ENCODE measurements around the gene PRKAR2A. TPM values are rescaled to one million over a fixed set of nuclear protein-coding genes. Genes with fewer than 3 reads are reported as not detected.

The PRKAR2A gene
- polyA plus RNA-seq, 1 of the 3 experiments (the other 2 are of a cell fraction), result 5.2 TPM

- H3K4me2 ChIP-seq, result no peak overlapping the region
- no peaks in the 10 kb centered on the region for H3K27me3 ChIP-seq (ENCODE audit: insufficient read depth)
- peaks cover 21 to 26% of the 10 kb centered on the region in 2 experiments; a peak in 3 of 4 replicates for H3K4me1 ChIP-seq (ENCODE audit: control insufficient read depth in 1 of 2, insufficient read depth in 2 of 2, low read depth in 1 of 2, low read length in 1 of 2)
- peaks cover 96% of the 10 kb centered on the region for H3K79me2 ChIP-seq (ENCODE audit: insufficient read depth)
- H3K9ac ChIP-seq, result no peak overlapping the region
- ChIA-PET CTCF (interaction anchor here (1.0 to 3.4 kb wide), 4 partner anchors 9 to 43 kb away, joined by 3 to 14 read pairs (median 6); partner anchors contain the start of gene NCKIPSD), POLR2A (interaction anchor here (1.0 kb wide), 1 partner anchor 20 kb away, joined by 3 read pairs; the partner anchor contains the start of gene IP6K2)
- DNase-seq, result no peak
- no peak overlapping the region for H2AFZ ChIP-seq (ENCODE audit: low read depth)
- peaks cover 60 to 62% of the 10 kb centered on the region in 2 experiments for H3K36me3 ChIP-seq (replicated peaks in 1 of 2; ENCODE audit: control insufficient read depth in 1 of 2, insufficient read depth in 2 of 2, low read length in 1 of 2)
- H3K9me2 ChIP-seq, result no peaks in the 10 kb centered on the region
- no peak overlapping the region for H3K4me3 ChIP-seq (ENCODE audit: low read depth in 2 of 2, low read length in 1 of 2)
- H3K27ac ChIP-seq (ENCODE audit: low read depth in 2 of 2, low read length in 1 of 2), result peak overlapping the region in 1 of 2 experiments; percentile 33; a peak in 1 of 4 replicates
- H3K9me3 ChIP-seq, result no peaks in the 10 kb centered on the region
- H3F3A ChIP-seq (replicated peaks; ENCODE audit: insufficient read depth), result peaks cover 52% of the 10 kb centered on the region
- TF ChIP-seq MAX (IDR thresholded peaks at IDR 0.05; ENCODE audit: low read depth), result no peak
- TF ChIP-seq EP300 (IDR thresholded peaks at IDR 0.05; ENCODE audit: borderline replicate concordance in 1 of 2, low read depth in 1 of 2, low read length in 1 of 2), result no peak
- peaks cover 97% of the 10 kb centered on the region for H4K20me1 ChIP-seq (ENCODE audit: insufficient read depth)
These were observed 151.1 kb downstream of the PRKAR2A start for GRCh38 chr3:48696601-48697000.

Other genes starting within 250 kb of the PRKAR2A start
- gene UQCRC1, start 238.2 kb downstream of the PRKAR2A start, polyA plus RNA-seq (2012; rRNA removed), result 284 and 317 TPM in 2 replicates
- not detected in 2 replicates for gene TMEM89, start 226.1 kb downstream of the PRKAR2A start, polyA plus RNA-seq (2012; rRNA removed)
- 31.9 and 39.6 TPM in 2 replicates for gene SLC26A6, start 212.4 kb downstream of the PRKAR2A start, polyA plus RNA-seq (2012; rRNA removed)
- 10.0 and 11.7 TPM in 2 replicates for gene CELSR3, start 185.0 kb downstream of the PRKAR2A start, polyA plus RNA-seq (2012; rRNA removed)
- 20.4 and 24.9 TPM in 2 replicates for gene NCKIPSD, start 162.0 kb downstream of the PRKAR2A start, polyA plus RNA-seq (2012; rRNA removed)
- 178 and 219 TPM in 2 replicates for gene IP6K2, start 130.7 kb downstream of the PRKAR2A start, polyA plus RNA-seq (2012; rRNA removed)
- 30.3 and 41.9 TPM in 2 replicates for gene SLC25A20, start 51.0 kb upstream of the PRKAR2A start, polyA plus RNA-seq (2012; rRNA removed)
- gene ARIH2, start 71.0 kb upstream of the PRKAR2A start, polyA plus RNA-seq (2012; rRNA removed), result 69.7 and 94.4 TPM in 2 replicates
- 21.0 and 21.4 TPM in 2 replicates for gene P4HTM, start 142.4 kb upstream of the PRKAR2A start, polyA plus RNA-seq (2012; rRNA removed)
- 230 and 277 TPM in 2 replicates for gene WDR6, start 159.5 kb upstream of the PRKAR2A start, polyA plus RNA-seq (2012; rRNA removed)
- gene DALRD3, start 170.7 kb upstream of the PRKAR2A start, polyA plus RNA-seq (2012; rRNA removed), result 82.7 and 99.4 TPM in 2 replicates
- gene NDUFAF3, start 174.2 kb upstream of the PRKAR2A start, polyA plus RNA-seq (2012; rRNA removed), result 85.3 and 104 TPM in 2 replicates
- gene IMPDH2, start 181.5 kb upstream of the PRKAR2A start, polyA plus RNA-seq (2012; rRNA removed), result 305 and 346 TPM in 2 replicates
- 58.5 and 67.0 TPM in 2 replicates for gene QRICH1, start 246.2 kb upstream of the PRKAR2A start, polyA plus RNA-seq (2012; rRNA removed)